NK-92 (cell line): ENCODE results near the gene LCE1F.

Experiments used
- DNase-seq: peaks from one replicate; lab custom pipeline; 2025; ENCODE audit not compliant: unreplicated experiment; lab: John Stamatoyannopoulos, UW

LCE1F gene

DNA sequence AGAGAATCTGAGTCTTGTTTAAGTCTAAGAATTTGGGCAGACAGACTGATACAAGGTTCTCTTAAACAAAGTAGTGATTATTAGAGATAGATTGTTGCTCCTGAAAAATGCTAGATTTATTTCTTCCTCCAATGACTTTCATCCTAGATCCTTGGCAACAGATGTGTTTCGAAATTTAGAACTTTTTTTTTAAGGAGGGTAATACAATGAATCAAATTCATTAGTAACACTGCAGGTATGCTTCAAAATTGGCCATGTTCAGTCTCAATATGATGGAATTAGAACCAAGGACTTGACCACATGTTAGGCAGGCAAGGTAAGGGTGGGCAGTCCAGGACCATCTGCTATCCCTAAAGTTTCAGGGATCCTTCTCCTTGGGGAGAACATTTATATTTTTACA lies 4.5 kb upstream of the LCE1F start:
- no peak for DNase-seq

DNA sequence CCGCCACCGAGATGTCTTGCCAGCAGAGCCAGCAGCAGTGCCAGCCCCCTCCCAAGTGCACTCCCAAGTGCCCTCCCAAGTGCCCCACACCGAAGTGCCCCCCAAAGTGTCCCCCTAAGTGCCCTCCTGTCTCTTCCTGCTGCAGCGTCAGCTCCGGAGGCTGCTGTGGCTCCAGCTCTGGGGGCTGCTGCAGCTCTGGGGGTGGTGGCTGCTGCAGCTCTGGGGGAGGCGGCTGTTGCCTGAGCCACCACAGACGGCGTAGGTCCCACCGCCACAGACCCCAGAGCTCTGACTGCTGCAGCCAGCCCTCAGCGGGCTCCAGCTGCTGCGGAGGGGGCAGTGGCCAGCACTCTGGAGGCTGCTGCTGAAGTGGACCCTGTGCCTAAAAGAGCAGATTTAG lies 1.4 kb downstream of the LCE1F start:
- DNase-seq, result no peak

DNA sequence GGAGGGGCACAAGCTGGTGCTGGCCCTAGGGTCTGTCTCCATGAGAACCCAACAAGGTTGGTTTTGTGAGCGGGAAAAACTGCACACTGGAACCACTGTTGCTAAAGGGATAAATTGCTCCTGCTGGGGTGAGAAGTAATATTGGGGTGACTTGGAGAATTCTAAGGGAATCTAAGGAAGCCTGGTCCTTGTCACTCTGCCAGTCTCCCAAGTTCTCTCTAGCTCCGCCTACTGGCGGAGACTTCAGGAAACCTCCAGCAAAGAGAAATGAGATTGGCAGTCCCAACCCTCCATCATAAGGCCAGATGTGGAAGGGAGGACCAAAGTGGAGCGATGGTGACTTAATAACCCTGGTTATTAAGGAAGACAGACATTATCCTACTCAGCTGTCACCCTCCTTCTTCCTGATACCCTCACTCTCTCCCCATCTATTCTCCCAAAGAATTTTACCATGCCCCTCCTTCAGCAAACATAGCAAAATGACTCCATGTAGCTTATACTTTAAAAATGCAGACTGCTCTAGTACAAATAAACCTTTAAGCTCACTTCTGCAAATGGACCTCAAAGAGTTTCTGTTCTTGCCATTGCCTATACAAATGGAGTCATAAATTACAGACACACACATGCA lies 2.7 kb downstream of the LCE1F start:
- DNase-seq, result no peak

DNA sequence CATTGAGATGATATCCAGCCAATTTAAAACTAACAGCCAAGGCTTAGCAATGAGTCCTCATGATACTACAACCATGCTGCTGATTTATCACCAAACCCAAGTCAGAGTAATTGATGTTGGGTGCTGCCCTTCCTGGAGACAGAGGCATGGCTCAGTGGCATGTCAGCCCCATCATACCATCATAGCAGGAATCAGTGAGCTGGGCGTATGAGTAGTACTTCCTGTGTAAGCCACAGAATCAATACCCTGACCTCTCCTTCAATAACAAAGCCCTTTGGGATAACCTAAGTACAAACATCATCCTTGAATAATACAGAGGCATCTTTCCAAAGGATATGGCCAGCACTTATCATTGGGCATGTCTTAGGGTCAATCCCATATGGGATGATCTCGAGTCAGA lies 8.2 kb downstream of the LCE1F start:
- DNase-seq, result no peak

DNA sequence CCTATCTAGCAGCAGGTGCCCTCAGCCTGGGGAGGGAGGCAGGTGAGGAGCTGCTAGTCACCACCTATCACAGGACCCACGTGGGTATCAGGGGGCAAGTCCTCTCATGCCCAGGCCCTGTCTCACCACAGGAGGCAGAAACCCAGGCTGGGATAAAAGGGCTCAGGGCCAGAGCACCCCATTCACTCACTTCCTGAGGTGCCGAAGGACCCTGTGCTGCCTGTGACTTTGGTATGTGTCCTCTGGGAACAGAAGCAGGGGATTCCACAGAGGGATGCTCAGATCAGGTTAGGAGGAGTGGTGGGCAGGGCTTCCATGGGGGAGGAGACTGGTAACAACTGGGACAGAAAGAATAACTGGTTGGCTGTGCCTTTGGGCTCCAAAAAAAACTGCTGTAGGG lies 11.1 kb downstream of the LCE1F start, which contains the start of gene LCE1E:
LCE1E (plus strand) TSS at position 181 of the 400 bp plus-strand sequence. CDS start 1,043 bp downstream, outside the sequence.
- no peak for DNase-seq

DNA sequence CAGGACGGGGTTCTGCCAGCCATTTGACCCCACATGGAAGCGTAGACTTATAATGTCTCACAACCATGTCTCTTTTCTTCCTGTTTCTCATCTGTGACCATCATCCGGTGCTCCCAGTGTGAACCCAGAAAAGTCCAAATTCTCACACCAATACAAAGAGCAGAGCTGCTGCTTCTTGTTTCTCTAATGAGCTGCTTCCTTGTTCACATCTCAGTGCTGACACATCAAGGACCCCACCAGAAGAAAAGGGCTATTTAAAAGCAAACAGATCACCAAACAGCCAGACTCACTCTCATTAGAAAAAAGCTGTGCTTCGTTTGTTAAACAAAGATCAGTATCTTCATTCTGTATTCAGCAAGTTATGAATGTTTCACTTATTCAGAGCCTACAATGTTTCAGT lies 20.7 kb downstream of the LCE1F start:
- no peak for DNase-seq

DNA sequence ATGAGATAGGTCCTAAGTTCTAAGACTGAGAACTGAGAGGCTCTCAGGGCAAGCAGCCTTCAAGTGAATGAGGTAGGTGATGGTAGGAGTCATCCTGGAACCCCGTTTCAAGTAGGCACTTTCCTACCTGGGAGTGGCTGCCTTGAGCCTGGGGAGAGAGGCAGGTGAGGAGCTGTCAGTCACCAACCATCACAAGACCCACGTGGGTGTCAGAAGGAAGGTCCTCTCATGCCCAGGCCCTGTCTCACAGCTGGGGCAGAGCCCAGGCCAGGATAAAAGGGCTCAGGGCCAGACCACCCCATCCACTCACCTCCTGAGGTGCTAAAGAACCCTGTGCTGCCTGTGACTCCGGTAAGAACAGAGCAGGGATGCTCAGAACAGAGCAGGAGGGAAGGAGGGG lies 21.5 kb downstream of the LCE1F start, which contains the start of gene LCE1D:
LCE1D (plus strand) TSS at position 301 of the 400 bp plus-strand sequence. CDS start 1,074 bp downstream, outside the sequence.
- no peak for DNase-seq

DNA sequence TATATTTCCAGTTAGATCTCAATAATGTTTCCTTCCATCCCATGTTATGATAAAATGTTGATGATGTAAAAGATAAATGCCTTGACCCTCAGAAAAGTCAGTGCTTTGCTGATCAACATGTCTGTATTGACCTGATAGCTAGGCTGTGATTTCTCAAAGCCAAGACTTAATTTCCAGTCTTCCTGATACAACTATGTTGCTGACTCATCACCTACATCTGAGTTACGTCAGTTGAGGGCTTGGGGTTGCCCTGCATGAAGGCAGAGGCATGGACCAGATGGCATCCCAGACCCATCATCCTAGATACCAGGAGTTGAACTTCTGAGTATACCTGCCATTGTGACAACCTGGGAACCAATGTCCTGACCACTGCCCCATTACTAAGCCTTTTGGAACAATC lies 26.4 kb downstream of the LCE1F start:
- DNase-seq, result no peak

DNA sequence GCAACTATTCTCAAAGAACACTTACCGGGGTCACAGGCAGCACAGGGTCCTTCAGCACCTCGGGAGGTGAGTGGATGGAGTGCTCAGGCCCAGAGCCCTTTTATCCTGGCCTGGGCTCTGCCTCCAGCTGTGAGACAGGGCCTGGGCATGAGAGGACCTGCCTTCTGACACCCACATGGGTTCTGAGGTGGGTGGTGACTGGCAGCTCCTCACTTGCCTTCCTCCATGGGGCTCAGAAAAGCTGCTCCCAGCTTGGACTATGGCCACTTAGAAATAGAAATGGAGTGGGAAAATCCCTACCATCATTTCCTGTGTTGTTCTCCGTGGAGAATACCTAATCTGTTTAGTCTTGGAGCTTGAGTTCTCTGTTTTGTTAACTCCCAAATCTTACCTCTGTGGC lies 31.6 kb downstream of the LCE1F start, which contains the start of gene LCE1C:
LCE1C (minus strand) TSS at position 76 of the 400 bp plus-strand sequence. CDS start 1,173 bp downstream, outside the sequence.
- no peak for DNase-seq

DNA sequence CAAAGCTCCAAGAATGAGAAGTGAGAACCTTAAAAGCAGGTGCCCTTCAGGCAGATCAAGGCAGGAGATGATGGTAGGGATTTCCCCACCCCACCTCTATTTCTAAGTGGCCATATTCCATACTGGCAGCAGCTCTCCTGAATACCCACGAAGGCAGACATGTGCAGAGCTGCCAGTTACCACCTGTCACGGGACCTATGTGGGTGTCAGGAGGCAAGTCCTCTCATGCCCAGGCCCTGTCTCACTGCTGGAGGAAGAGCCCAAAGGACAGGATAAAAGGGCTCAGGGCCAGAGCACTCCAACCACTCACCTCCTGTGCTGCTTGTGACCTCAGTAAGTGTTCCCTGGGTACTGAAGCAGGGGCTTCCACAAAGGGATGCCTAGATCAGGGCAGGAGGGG lies 36.1 kb downstream of the LCE1F start:
- no peak for DNase-seq

DNA sequence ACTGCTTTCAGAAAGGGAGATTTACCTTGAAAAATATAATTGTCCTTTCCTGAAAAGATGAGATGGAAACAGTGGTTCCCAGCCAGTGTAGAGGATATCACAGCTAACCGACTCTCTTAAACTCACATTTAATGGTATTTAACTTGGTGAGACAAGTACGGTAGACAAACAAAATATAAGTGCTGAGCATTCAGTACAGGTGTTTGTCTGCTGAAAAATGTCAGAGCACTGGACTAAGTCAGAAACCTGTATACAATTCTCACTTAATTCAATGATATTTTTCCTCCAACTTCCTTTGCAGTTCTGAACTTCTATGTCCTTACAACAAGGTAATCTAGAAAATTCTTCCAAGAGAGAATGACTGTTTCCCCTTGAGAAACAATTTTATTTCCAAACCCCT lies 36.7 kb downstream of the LCE1F start, which contains the start of gene LCE1B:
LCE1B (plus strand) TSS at position 301 of the 400 bp plus-strand sequence. CDS start 476 bp downstream, outside the sequence.
- DNase-seq, result no peak

DNA sequence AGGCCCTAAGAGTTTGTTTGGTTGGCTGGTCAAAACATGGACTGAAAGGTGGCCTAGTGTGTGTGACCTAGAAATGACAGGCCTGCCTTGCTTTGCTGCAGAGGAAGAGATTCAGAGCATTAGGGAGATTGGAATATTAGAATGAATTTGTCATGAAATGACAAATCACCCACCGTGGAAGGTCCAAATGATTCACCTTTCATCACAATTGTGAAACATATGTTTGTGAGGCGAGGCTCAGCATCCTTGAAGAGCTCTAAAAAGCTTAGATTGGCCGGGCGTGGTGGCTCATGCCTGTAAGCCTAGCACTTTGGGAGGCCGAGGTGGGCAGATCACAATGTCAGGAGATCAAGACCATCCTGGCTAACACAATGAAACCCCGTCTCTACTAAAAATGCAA lies 42.4 kb downstream of the LCE1F start:
- DNase-seq, result no peak

DNA sequence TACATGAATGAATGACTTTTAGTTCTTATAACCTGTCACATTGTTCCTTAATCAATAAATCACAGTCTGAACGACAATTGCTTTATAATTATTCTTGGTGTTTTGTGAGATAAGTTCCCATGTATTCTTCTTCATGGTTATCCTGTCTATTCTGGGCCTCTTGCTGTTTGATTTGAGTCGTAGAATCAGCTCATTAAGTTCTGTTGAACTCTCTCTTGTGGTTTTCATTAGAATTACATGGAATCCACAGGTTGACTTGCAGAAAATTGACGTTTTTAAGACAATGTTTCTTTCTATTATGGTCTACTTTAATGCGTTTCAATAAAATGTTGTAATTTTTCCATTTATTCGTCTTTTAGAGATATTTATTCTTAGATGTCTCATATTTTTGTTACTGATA lies 48.4 kb downstream of the LCE1F start:
- DNase-seq, result no peak

DNA sequence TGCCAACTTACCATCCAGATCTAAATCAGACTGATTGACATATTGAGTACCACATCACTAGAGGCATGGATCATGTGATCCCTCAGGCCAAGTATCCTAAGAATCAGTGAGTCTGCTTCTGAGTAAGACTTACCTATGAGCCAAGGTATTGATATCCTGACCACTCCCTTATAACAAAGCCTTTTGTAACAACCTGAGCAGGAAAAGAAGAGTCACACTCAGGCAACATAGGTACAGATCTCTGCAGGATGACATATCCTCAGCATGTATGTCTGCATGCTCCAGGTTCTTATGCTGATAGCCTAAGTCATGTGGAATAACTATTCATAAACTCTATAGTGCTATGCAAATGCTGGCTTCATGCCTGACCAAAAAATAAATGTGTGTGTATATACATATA lies 50.0 kb downstream of the LCE1F start:
- DNase-seq, result no peak
